Right cardiac atrium (tissue), 5 donors: ENCODE measurements around the gene CHN1. TPM values are rescaled to one million over a fixed set of nuclear protein-coding genes. Genes with fewer than 3 reads are reported as not detected.

Source experiments
- ATAC-seq, 2 donors: fragments of 200-7000 bp; cut with Tn5 transposase; one replicate each; pipeline versions ENCODE4 v1.8.0 to v1.9.1; 2020; ENCODE audit warnings: moderate library complexity in 2 of 2, mild to moderate bottlenecking in 1 of 2
- DNase-seq, 3 donors: peaks; one replicate each; pipeline ENCODE4 v3.0.0-alpha.2; 2020
- H3K27ac ChIP-seq: one replicate; pipeline ENCODE4 v1.5.1; 2013; ENCODE audit warnings: mild to moderate bottlenecking, low read length, control low read depth, moderate library complexity
- H3K27me3 ChIP-seq: one replicate; pipeline ENCODE4 v1.6.1; 2013; ENCODE audit not compliant: control insufficient read depth, insufficient read depth
- H3K4me1 ChIP-seq: one replicate; pipeline ENCODE4 v1.6.1; 2013; ENCODE audit warnings: low read length; ENCODE audit not compliant: control insufficient read depth, insufficient read depth
- H3K4me3 ChIP-seq: one replicate; pipeline ENCODE4 v1.5.1; 2013; ENCODE audit warnings: low read length, control low read depth
- H3K9me3 ChIP-seq: one replicate; pipeline ENCODE4 v1.6.1; 2013; ENCODE audit warnings: low read length; ENCODE audit not compliant: control insufficient read depth
- WGBS: extraction: QIAGEN DNeasy Blood & Tissue Kit; methylation state at CpG from one replicate; pipeline ENCODE4 v1.1.7; 2013; 5-methylcytosine and 5-hydroxymethylcytosine counted together
- intact Hi-C, 4 donors: fragments of 100-400 bp; cut with DNase I; formaldehyde crosslinking; loops; one replicate each; pipeline versions ENCODE4 v1.11.0 to v1.14.0; 2022 to 2023
- polyA plus RNA-seq: library from polyadenylated mRNA; stranded (reverse); fragments of 200-250 nt; gene quantifications from one replicate; pipeline ENCODE4 v1.2.3, GENCODE V29; 2013
- total RNA-seq, 4 donors: library from RNA; stranded (reverse); fragmentation: NEBNext Ultra II Directional; extraction: Animal tissue kit (Norgen Biotek cat#: 25700); gene quantifications; one replicate each; pipeline ENCODE4 v1.2.1, GENCODE V29; 2021
- donor health status: healthy with polysubstance abuse.
- donor health status: DM: no; HTN: yes; CAD: no.
- donor health status: DM: no; HTN: no; CAD: no.
- donor health status: DM: no; HTN: yes; CAD: no; lungs with severe emphysema.
- donor health status: DM: yes; HTN: yes; CAD: no.

CHN1 gene
- total and polyA plus RNA-seq, 5 donors = 5.3 to 8.9 (median 7.8) TPM

DNA sequence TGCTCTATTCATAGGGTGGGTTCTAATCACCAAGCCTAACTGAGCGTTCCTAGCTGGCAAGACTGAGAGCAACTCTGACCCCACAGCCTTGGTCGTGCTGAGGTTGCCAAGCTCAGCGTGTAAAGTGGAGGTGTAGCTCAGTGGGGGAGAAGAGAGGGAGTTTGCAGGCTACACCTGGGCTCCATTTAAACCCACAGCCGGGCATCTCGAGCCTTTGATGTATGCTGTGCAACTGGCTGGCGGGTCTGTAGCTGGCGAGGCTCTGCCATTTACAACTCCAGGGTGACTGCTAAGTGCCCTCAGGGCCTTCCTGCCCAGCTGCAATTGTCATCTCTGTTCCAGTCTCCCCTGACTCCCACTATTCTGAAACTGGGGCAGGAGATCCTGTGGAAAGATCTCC is 220.9 kb downstream of the CHN1 start:
- intact Hi-C loops = no loop called here
- peaks cover under 1% of the 10 kb centered on the region for H3K4me1 ChIP-seq
- ATAC-seq (no peak), DNase-seq (no peak)
- 88% methylated on average over 7 of the region's 7 CpGs for WGBS
- no peak overlapping the region for H3K4me3 ChIP-seq
- no peaks in the 10 kb centered on the region for H3K27me3 ChIP-seq
- H3K9me3 ChIP-seq = no peaks in the 10 kb centered on the region
- H3K27ac ChIP-seq = no peak overlapping the region

DNA sequence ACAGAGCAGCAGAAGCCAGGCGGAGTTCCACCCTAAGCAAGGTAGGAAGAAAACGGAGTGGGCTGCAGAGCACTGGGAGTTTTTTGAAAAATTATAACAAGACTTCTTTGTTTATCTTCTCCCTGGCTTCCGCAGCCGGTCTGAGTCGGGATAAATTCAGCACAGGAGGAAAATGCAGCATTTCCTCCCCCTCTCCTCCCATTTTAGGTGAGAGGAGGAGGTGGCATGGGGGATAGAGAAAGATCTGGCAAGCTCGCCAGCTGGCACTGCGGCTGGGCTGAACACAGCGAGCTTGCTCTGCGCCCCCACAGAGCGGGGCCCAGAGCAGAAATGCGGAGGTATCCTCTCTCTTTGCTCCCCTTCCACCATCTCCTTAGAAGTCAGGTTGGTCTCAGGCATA is 223.2 kb downstream of the CHN1 start:
- ATAC-seq = no peak
- intact Hi-C loops = no loop called here
- peak in 1 of 3 donors; percentile 28 for DNase-seq
- H3K4me1 ChIP-seq = peaks cover 2% of the 10 kb centered on the region
- 61% methylated on average over 11 of the region's 11 CpGs for WGBS
- no peak overlapping the region for H3K4me3 ChIP-seq
- no peak overlapping the region for H3K27ac ChIP-seq
- no peaks in the 10 kb centered on the region for H3K27me3 ChIP-seq
- no peaks in the 10 kb centered on the region for H3K9me3 ChIP-seq

DNA sequence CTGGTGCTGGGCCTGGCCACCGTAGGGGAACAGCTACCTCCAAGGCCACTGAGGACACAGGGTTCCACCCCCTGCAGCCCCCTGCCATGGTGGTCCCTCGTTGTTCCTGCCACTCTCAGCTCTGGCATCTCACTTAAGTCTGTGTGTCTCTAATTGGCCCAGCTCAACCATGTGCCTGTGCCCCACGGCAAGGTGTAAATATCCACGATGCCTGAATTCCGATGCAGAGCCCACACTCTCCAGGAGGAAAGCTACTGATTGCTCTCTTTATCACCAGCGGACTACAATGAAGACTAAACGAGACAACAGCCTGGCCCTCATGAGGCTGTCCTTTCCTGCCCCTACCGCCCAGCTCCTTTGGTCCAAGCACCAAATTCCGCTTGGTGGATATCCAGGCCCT is 223.9 kb downstream of the CHN1 start:
- intact Hi-C loops = no loop called here
- H3K4me3 ChIP-seq = no peak overlapping the region
- no peaks in the 10 kb centered on the region for H3K27me3 ChIP-seq
- DNase-seq (no peak), ATAC-seq (no peak)
- H3K27ac ChIP-seq = no peak overlapping the region
- WGBS = 94% methylated on average over 9 of the region's 9 CpGs
- no peaks in the 10 kb centered on the region for H3K9me3 ChIP-seq
- H3K4me1 ChIP-seq = peaks cover 2% of the 10 kb centered on the region

DNA sequence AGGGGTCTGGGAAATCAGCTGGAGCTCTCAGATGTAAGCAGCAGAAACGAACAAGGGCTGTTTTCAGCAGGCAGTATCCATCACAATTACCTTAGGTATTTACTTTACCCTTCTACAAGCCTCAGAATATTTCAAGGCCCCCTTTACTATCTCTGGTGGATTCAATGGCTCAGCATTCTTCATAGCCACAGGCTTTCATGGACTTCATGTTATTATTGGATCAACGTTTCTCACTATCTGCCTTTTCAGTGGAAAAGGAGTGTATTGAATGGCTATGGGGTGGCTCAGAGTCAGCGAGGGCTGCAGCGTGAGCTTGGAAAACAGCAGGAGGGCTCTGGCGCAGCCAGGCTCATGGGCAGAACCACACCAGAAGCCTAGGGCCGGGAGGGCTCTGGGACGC is 224.3 kb downstream of the CHN1 start:
- Histone ChIP-seq H3K4me1 (peaks cover 2% of the 10 kb centered on the region), H3K4me3 (no peak overlapping the region), H3K9me3 (no peaks in the 10 kb centered on the region), H3K27me3 (no peaks in the 10 kb centered on the region), H3K27ac (no peak overlapping the region)
- WGBS = 72% methylated on average over 7 of the region's 7 CpGs
- DNase-seq (no peak), ATAC-seq (no peak)
- intact Hi-C loops = no loop called here

DNA sequence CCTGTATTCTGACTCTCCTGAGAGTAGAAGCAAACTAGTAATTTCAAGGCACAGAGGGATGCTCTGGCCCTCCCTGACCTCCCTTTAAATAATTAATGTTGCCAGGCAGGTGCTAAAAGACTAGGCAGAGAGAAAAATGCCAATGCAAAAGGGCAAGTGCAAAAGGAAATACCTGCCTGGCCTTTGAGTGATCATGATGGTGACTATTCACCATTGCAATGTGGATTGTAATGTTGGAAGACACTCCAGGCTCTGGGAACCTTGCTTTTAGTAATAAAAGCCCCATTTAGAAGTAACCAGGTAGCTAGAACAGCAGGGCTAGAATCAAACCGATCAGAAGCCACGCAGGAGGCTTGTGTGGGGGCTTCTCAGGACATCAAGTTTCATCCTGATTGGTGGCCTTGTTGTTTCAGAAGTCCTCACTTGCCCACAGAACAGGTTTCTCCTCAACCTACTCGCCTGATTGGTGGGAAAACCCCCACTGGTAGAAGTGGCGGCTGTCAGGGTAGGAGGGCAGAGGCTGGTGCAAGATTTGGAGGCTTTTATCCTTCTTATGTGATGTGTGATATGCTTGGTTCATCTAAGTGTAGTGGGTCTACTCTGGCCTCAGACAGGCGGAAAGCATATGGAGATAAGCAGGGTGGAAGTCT is 224.9 kb downstream of the CHN1 start:
- Histone ChIP-seq H3K27ac (no peak overlapping the region), H3K27me3 (no peaks in the 10 kb centered on the region), H3K4me1 (peaks cover 2% of the 10 kb centered on the region), H3K9me3 (no peaks in the 10 kb centered on the region), H3K4me3 (no peak overlapping the region)
- intact Hi-C loops = no loop called here
- ATAC-seq (no peak), DNase-seq (no peak)
- 94% methylated on average over 5 of the region's 5 CpGs for WGBS

DNA sequence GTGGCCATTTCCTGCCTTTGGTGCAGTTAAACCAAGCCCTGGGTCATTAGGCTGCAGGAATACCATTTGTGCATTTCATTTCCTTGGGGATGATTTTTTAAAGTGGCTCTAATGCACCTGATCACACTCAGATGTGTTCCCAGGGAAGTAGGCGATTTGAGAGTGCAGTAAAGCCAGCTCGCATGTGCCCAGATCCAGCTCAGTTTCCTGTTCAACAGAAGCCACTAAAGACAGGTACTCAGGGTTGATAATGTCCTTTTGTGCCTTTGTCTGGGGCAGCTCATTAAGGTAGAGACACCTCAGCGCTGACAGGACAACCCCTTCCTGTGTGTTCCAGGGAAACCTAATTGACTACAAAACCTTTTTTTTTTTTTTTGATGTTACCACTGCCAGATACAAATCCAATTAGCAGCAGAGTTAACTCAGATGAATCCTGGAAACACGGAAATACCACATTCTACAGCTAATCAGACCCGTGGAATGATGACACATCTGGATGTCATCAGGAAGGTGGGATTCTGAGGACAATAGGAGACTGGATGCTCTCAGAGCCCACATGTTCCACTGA is 225.7 kb downstream of the CHN1 start:
- H3K27ac ChIP-seq = no peak overlapping the region
- H3K4me3 ChIP-seq = no peak overlapping the region
- DNase-seq (no peak), ATAC-seq (no peak)
- intact Hi-C loops = no loop called here
- H3K27me3 ChIP-seq = no peaks in the 10 kb centered on the region
- H3K9me3 ChIP-seq = no peaks in the 10 kb centered on the region
- WGBS = 93% methylated on average over 5 of the region's 5 CpGs
- H3K4me1 ChIP-seq = peaks cover 2% of the 10 kb centered on the region

DNA sequence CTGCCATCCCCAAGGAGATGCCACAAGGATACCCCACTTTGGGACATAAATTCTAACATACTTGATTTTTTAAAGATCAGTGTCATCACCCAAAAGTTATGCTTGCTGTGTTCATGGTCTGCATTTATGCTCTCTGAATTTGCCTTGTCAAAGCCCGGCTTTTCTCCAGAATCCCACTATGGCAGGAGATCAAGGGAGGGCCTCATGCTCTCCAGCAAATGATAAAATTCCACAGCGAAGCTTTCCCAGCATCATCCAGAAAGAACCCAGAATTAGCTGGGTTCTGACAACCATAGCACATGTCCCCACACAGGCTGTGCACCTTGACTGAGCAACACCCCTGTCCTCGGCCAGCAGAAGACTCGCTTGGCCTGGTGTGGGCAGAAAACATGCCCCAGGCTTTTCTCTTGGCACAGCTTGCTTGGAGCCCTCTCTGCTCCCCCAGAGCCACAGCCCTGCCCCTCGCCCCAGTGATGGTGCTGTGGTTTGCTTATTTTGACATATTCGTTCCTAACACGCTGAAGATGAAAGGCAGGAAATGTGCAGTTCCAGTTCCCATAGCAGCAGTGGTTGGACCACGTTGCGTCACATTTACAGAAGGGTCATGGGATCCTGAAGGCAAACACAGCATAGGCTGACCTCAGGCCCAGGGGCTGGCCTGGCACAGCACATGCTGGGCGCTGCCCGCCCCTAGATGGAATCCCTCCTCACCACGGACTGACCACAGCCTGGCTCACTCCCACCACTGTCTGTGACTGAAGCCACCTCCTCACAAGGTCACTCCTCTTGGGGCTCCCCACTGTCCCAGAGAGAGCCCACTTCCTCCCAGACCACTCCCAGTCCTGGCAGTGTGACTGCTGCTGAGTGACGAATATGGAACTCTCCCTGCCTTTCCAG is 226.8 kb downstream of the CHN1 start:
- WGBS = 53% methylated on average over 13 of the region's 13 CpGs

DNA sequence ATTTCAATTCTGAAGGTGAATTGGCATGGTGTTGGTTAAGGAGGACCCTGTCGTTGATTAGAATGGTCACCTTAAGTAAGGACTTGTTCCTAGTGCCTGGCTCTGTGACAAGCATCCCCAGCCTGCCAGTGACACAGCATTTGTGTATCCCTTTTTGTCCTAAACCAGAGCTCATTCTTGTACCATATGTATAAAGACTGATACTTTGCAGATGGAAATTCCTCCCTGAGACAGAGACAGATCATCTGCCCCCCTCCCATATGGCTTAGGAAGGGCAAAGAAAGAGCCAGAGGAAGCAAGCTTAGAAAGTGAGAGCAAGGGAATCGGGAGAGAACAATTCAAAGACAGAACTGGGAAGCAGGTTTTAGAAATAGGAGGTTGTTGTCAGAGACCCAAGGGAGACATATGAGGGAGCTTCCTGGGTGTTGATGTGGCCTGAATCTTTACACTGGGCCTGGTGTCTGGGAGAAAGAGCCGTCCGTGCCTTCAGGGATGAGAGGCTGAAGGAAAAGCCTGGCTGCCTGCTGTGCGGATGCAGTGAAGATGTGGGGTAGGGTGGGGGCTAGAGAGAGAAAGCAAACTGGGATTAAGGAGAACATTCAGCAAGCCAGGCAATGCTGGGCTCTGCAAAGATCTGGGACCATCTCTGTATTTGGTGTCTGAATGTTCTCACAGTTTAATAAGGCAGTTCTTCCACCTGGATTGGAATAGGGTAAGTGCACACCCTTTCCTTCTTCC is 227.7 kb downstream of the CHN1 start:
- H3K27ac ChIP-seq = no peak overlapping the region
- no peak for ATAC-seq

More for the DNA sequence above, 226.8 kb downstream of the CHN1 start:
- peaks cover 2% of the 10 kb centered on the region for H3K4me1 ChIP-seq
- H3K27ac ChIP-seq = no peak overlapping the region
- peak; percentile 82 to 83 for ATAC-seq
- H3K27me3 ChIP-seq = no peaks in the 10 kb centered on the region
- no peak overlapping the region for H3K4me3 ChIP-seq
- H3K9me3 ChIP-seq = no peaks in the 10 kb centered on the region
- intact Hi-C loops = no loop called here
- peak; percentile 60 to 75 (median 71) for DNase-seq

DNA sequence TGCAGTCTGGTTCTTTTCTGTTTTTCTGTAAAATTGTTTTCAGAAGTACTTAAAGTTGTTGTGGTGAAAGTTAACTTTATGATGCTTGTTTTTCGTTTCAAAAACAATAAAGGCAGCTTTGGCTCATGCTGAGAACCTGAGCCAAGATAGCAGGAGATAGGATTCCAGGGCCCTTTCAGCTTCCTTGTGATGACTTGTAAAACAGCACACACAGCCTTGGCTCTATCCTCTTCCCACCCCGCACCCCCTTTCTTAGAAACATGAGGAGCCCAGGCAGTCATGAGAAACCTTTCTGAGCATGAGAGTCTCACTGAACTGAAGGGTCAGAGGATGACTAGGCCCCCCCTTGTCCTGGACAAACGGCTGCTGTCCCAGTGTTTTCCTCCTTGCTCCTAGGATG is 228.5 kb downstream of the CHN1 start:
- no peak for DNase-seq
- Histone ChIP-seq H3K4me1 (peaks cover 2% of the 10 kb centered on the region), H3K27me3 (no peaks in the 10 kb centered on the region), H3K9me3 (no peaks in the 10 kb centered on the region), H3K4me3 (no peak overlapping the region), H3K27ac (no peak overlapping the region)
- intact Hi-C loops = no loop called here
- 80% methylated on average over 3 of the region's 3 CpGs for whole genome bisulfite sequencing
- ATAC-seq = no peak

More for the DNA sequence above, 227.7 kb downstream of the CHN1 start:
- intact Hi-C loops = no loop called here
- no peaks in the 10 kb centered on the region for H3K9me3 ChIP-seq
- no peaks in the 10 kb centered on the region for H3K27me3 ChIP-seq
- WGBS = 71% methylated on average over 5 of the region's 5 CpGs
- peaks cover 2% of the 10 kb centered on the region for H3K4me1 ChIP-seq
- no peak for DNase-seq
- H3K4me3 ChIP-seq = no peak overlapping the region

DNA sequence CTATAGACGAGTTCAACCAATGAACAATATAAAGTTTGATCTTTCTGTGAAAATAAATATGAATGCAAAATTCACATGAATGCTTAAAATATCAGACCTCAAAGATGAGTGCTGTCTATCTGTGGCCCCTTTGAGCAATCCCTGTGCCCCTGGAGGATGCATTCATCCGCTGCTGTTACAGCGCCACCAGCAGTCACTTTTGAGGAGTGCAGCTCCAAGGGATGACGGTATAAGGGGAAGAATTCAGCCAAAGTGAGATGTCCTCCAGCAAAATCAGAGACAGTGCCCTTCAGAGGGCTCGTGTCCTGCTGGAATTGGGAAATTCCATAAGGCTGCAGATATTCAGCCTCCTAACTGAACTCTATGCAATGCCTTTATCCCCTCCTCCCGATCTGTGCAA is 229.0 kb downstream of the CHN1 start:
- no peaks in the 10 kb centered on the region for H3K9me3 ChIP-seq
- intact Hi-C loops = no loop called here
- no peak overlapping the region for H3K27ac ChIP-seq
- ATAC-seq (no peak), DNase-seq (no peak)
- no peak overlapping the region for H3K4me3 ChIP-seq
- 87% methylated on average over 6 of the region's 6 CpGs for WGBS
- peaks cover 2% of the 10 kb centered on the region for H3K4me1 ChIP-seq
- no peaks in the 10 kb centered on the region for H3K27me3 ChIP-seq

DNA sequence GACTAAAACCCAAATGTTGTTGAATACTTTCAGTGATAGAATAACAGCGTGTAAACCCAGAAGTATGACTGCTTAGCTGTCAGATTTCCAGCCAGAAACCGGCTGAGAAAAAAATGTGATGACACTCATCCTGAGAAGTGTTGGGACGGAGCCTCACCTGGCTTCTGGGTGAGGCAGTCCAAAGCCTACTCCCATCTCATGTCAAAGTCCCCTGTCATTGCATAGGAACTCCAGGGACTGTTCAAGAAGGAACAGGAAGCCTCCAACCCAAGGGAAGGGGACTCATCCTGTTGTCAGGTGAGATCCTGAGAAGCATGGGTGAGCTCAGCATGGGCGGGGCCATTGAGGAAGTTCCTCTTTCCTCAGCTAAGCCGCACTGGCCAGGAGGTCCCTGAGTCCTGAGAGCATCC is 229.6 kb downstream of the CHN1 start:
- ATAC-seq = no peak
- intact Hi-C loops = no loop called here
- H3K9me3 ChIP-seq = no peaks in the 10 kb centered on the region

More for the DNA sequence above, 229.6 kb downstream of the CHN1 start:
- H3K4me1 ChIP-seq = peaks cover 2% of the 10 kb centered on the region
- WGBS = 66% methylated on average over 5 of the region's 5 CpGs
- no peak for DNase-seq
- no peak overlapping the region for H3K4me3 ChIP-seq
- no peaks in the 10 kb centered on the region for H3K27me3 ChIP-seq
- no peak overlapping the region for H3K27ac ChIP-seq
